KMS-11 (cell line): ENCODE measurements around the gene NR1H4.

Experiments
- H2AFZ ChIP-seq: fragments of 200-600 bp; sonication (generic); 2 replicates; pipeline ENCODE4 v1.6.1; 2016; ENCODE audit warnings: antibody characterized with exemption, mixed run types, low read depth
- H3K27ac ChIP-seq: fragments of 200-600 bp; sonication (generic); 2 replicates; pipeline ENCODE4 v1.6.1; 2016; ENCODE audit warnings: mild to moderate bottlenecking, mixed run types
- H3K27me3 ChIP-seq: fragments of 200-600 bp; sonication (generic); 2 replicates; pipeline ENCODE4 v1.6.1; 2017; ENCODE audit warnings: mild to moderate bottlenecking, low read depth, mixed run types, moderate library complexity; ENCODE audit not compliant: insufficient read depth
- H3K36me3 ChIP-seq: fragments of 200-600 bp; sonication (generic); 2 replicates; pipeline ENCODE4 v1.6.1; 2017; ENCODE audit warnings: mild to moderate bottlenecking, mixed run types; ENCODE audit not compliant: insufficient read depth
- H3K4me1 ChIP-seq: fragments of 200-600 bp; sonication (generic); 2 replicates; pipeline ENCODE4 v1.6.1; 2016; ENCODE audit warnings: mild to moderate bottlenecking, low read depth, mixed run types; ENCODE audit not compliant: poor library complexity, severe bottlenecking
- H3K4me2 ChIP-seq: fragments of 200-600 bp; sonication (generic); 2 replicates; pipeline ENCODE4 v1.7.0; 2016; ENCODE audit warnings: mild to moderate bottlenecking, mixed run types
- H3K4me3 ChIP-seq: fragments of 200-600 bp; sonication (generic); IDR thresholded peaks from 2 replicates; pipeline ENCODE4 v1.6.1; 2017; ENCODE audit warnings: low read depth, low read length, mixed read lengths; ENCODE audit not compliant: insufficient read depth
- H3K79me2 ChIP-seq: fragments of 200-600 bp; sonication (generic); 2 replicates; pipeline ENCODE4 v1.6.1; 2016; ENCODE audit warnings: low read depth, mixed run types; ENCODE audit not compliant: insufficient read depth
- H3K9ac ChIP-seq: fragments of 200-600 bp; sonication (generic); 2 replicates; pipeline ENCODE4 v1.6.1; 2016; ENCODE audit warnings: mild to moderate bottlenecking, mixed run types
- H4K20me1 ChIP-seq: fragments of 200-600 bp; sonication (generic); 2 replicates; pipeline ENCODE4 v1.6.1; 2016; ENCODE audit warnings: mild to moderate bottlenecking, mixed run types; ENCODE audit not compliant: insufficient read depth
- CTCF ChIP-seq: fragments of 200-600 bp; sonication (generic); conservative IDR thresholded peaks from 2 replicates; pipeline ENCODE4 v1.6.1; 2017; ENCODE audit warnings: low read depth, mild to moderate bottlenecking, antibody characterized with exemption, low read length, moderate library complexity, mixed read lengths

The NR1H4 gene

GRCh38 chr12:100544165-100544564 lies 70.5 kb downstream of the NR1H4 start:
- TF ChIP-seq CTCF = no peak
- no peak overlapping the region for H2AFZ ChIP-seq
- H3K4me1 ChIP-seq = no peaks in the 10 kb centered on the region
- H3K79me2 ChIP-seq = no peaks in the 10 kb centered on the region
- no peak overlapping the region for H3K4me2 ChIP-seq
- H3K36me3 ChIP-seq = no peaks in the 10 kb centered on the region
- H4K20me1 ChIP-seq = no peaks in the 10 kb centered on the region
- no peaks in the 10 kb centered on the region for H3K27me3 ChIP-seq
- H3K9ac ChIP-seq = no peak overlapping the region
- H3K27ac ChIP-seq = no peak overlapping the region
- H3K4me3 ChIP-seq = no peak overlapping the region

- TF ChIP-seq CTCF = no peak
- no peak overlapping the region for H2AFZ ChIP-seq
- no peaks in the 10 kb centered on the region for H3K36me3 ChIP-seq
- no peak overlapping the region for H3K27ac ChIP-seq
- H3K4me1 ChIP-seq = no peaks in the 10 kb centered on the region
- no peaks in the 10 kb centered on the region for H3K79me2 ChIP-seq
- H3K4me3 ChIP-seq = no peak overlapping the region
- no peak overlapping the region for H3K9ac ChIP-seq
- no peaks in the 10 kb centered on the region for H4K20me1 ChIP-seq
- H3K4me2 ChIP-seq = no peak overlapping the region
- H3K27me3 ChIP-seq = no peaks in the 10 kb centered on the region
Observed at GRCh38 chr12:100545092-100545491, 71.4 kb downstream of the NR1H4 start.

- Histone ChIP-seq H3K9ac (peak overlapping the region; percentile 24; the same call in 1 of the 2 replicates), H3K4me3 (no peak overlapping the region), H4K20me1 (no peaks in the 10 kb centered on the region), H3K4me1 (peaks cover 22% of the 10 kb centered on the region), H3K27me3 (no peaks in the 10 kb centered on the region), H3K4me2 (peak overlapping the region; percentile 51), H2AFZ (0 out of 2 replicates have a peak overlapping the region, but pooled peaks have one; percentile 16), H3K79me2 (no peaks in the 10 kb centered on the region), H3K27ac (peak overlapping the region; percentile 65), H3K36me3 (no peaks in the 10 kb centered on the region)
- TF ChIP-seq CTCF = no peak
Observed at GRCh38 chr12:100553936-100554335, 80.3 kb downstream of the NR1H4 start.

- H3K4me3 ChIP-seq = no peak overlapping the region
- peak; percentile 81 for TF ChIP-seq CTCF
- H3K4me1 ChIP-seq = peaks cover 22% of the 10 kb centered on the region
- no peaks in the 10 kb centered on the region for H3K27me3 ChIP-seq
- no peaks in the 10 kb centered on the region for H4K20me1 ChIP-seq
- peak overlapping the region; percentile 51; the same call in 1 of the 2 replicates for H3K4me2 ChIP-seq
- no peaks in the 10 kb centered on the region for H3K36me3 ChIP-seq
- H2AFZ ChIP-seq = no peak overlapping the region
- H3K9ac ChIP-seq = no peak overlapping the region
- no peaks in the 10 kb centered on the region for H3K79me2 ChIP-seq
- H3K27ac ChIP-seq = peak overlapping the region; percentile 27; the same call in 1 of the 2 replicates
Observed at GRCh38 chr12:100554608-100555077, 81.0 kb downstream of the NR1H4 start.
